GM12875 (cell line): ENCODE measurements around the gene GOLGA6L7.
"Not testable (repeated sequence)": the region's sequence is repeated elsewhere in the genome, so short reads cannot be mapped to it uniquely, and the experiment has no call there.

Experiments
- H3K4me3 ChIP-seq: one replicate; pipeline ENCODE4 v1.5.1; 2011; ENCODE audit warnings: low read depth, low read length, control low read depth
- CTCF ChIP-seq: IDR thresholded peaks from 2 replicates; pipeline ENCODE4 v1.5.1; 2011; ENCODE audit warnings: low read depth, mild to moderate bottlenecking, control low read depth, inconsistent platforms, low read length, moderate library complexity, borderline replicate concordance; ENCODE audit not compliant: insufficient read depth

GOLGA6L7 gene

GRCh38 chr15:28848521-28848920, at the start of gene GOLGA6L7:
TSS of gene GOLGA6L7 (minus strand) at chr15:28848644. CDS start at chr15:28848549, 95 bp downstream.
- not testable (repeated sequence) for H3K4me3 ChIP-seq

- TF ChIP-seq CTCF, result no peak
- no peak overlapping the region for H3K4me3 ChIP-seq
These were observed 49.6 kb upstream of the GOLGA6L7 start for GRCh38 chr15:28897861-28898585.

GRCh38 chr15:28896951-28897350, 48.5 kb upstream of the GOLGA6L7 start:
- TF ChIP-seq CTCF, result no peak
- no peak overlapping the region for H3K4me3 ChIP-seq

- no peak overlapping the region for H3K4me3 ChIP-seq
- no peak for TF ChIP-seq CTCF
These were observed 47.1 kb upstream of the GOLGA6L7 start for GRCh38 chr15:28895566-28895965.

- TF ChIP-seq CTCF, result no peak
- no peak overlapping the region for H3K4me3 ChIP-seq
These were observed 46.7 kb upstream of the GOLGA6L7 start for GRCh38 chr15:28895146-28895545.

- H3K4me3 ChIP-seq, result no peak overlapping the region
- TF ChIP-seq CTCF, result no peak
These were observed 46.2 kb upstream of the GOLGA6L7 start for GRCh38 chr15:28894631-28895030.

- no peak overlapping the region for H3K4me3 ChIP-seq
- TF ChIP-seq CTCF, result no peak
These were observed 44.6 kb upstream of the GOLGA6L7 start for GRCh38 chr15:28892789-28893610.
